CD4-positive, alpha-beta T cell treated with Interleukin-21 for 1 hour (primary cell): ENCODE results near the gene INHBC.
"Not testable (repeated sequence)": the region's sequence is repeated elsewhere in the genome, so short reads cannot be mapped to it uniquely, and the experiment has no call there.

Experiments
- DNase-seq: peaks from one replicate; pipeline ENCODE4 v3.0.0-alpha.2; 2020

The INHBC gene, protein sequence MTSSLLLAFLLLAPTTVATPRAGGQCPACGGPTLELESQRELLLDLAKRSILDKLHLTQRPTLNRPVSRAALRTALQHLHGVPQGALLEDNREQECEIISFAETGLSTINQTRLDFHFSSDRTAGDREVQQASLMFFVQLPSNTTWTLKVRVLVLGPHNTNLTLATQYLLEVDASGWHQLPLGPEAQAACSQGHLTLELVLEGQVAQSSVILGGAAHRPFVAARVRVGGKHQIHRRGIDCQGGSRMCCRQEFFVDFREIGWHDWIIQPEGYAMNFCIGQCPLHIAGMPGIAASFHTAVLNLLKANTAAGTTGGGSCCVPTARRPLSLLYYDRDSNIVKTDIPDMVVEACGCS

DNA sequence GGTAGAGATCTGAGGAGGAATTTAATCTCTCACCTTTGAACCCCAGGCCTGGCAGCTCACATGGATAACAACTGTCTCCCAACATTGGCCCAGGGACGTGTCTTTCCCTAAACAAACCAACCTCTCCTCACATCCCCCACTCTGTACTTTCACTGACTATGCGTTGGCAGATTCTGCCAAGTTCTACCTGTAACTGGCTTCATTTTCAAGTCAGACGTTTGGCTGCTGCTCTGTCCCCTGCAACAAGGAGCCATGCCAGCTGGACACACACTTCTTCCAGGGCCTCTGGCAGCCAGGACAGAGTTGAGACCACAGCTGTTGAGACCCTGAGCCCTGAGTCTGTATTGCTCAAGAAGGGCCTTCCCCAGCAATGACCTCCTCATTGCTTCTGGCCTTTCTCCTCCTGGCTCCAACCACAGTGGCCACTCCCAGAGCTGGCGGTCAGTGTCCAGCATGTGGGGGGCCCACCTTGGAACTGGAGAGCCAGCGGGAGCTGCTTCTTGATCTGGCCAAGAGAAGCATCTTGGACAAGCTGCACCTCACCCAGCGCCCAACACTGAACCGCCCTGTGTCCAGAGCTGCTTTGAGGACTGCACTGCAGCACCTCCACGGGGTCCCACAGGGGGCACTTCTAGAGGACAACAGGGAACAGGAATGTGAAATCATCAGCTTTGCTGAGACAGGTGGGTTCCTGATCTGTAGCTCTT is at the start of gene INHBC:
TSS of gene INHBC (plus strand) at position 268 of the 707 bp plus-strand sequence. CDS start at position 371, 103 bp downstream.
- DNase-seq: no peak

DNA sequence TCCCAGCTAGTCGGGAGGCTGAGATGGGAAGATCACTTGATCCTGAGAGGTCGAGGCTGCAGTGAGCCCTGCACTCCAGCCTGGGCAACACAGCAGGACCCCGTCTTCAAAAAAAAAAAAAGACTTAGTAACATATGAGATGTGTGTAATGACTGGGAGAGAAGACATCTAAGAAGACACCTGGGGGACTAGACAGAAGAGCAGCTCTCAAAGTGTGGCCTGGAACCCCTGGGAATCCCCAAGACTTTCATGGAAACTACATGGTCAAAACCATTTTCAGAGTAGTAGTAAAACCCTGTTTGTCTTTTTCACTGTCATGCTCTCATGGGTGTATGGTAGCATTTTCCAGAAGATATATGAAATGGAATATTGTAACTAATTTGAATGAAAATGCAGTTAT is 49.0 kb upstream of the INHBC start:
- no peak for DNase-seq

DNA sequence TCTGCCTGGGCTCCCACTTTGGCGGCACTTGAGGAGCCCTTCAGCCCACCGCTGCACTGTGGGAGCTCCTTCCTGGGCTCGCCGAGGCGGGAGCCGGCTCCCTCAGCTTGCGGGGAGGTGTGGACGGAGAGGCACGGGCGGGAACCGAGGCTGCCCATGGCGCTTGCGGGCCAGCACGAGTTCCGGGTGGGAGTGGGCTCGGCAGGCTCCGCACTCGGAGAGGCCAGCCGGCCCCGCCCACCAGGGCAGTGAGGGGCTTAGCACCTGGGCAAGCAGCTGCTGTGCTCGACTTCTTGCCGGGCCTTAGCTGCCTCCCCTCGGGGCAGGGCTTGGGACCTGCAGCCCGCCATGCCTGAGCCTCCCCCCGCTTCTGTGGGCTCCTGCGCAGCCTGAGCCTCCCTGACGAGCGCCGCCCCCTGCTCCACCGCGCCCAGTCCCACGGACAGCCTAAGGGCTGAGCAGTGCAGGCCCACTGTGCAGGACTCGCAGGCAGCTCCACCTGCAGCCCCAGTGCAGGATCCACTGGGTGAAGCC is 48.3 kb upstream of the INHBC start:
- no peak for DNase-seq

DNA sequence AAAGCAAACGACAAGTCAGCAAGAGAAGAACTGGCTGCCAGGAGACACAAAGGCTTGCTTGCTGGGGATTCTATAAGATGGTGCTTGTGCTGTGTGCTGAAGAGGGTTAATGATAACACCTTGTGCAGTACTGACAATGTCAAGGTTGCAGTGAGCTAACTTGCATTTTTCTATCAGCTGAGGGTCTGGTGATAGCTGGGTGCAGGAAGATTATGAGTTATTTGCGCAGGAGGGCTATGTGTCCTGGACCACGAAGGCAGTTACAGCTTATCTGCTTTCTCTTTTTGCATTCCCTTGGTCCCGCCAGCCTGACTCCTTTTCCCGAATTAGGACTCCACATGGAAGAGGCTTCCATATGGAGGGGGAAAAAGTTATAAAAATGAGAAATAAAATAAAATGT is 46.2 kb upstream of the INHBC start:
- DNase-seq: no peak

DNA sequence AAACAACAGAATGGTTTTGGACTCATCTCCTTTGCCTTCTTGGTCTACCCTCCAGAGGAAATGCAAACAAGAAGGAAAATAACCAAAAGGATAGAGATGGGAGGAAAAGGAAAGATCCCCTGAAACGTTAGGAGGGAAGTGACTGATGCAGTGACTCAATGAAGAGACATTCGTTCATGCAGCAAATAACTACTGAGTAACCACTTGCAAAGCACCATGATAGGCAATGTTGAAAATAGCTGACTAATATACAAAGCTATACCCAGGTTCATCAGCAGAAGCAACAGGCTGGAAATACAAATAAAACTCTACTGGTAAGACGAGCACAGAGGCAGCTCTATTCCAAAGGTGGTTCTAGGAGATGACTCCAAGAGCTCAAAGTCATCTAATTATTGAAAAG is 45.6 kb upstream of the INHBC start:
- DNase-seq: no peak

DNA sequence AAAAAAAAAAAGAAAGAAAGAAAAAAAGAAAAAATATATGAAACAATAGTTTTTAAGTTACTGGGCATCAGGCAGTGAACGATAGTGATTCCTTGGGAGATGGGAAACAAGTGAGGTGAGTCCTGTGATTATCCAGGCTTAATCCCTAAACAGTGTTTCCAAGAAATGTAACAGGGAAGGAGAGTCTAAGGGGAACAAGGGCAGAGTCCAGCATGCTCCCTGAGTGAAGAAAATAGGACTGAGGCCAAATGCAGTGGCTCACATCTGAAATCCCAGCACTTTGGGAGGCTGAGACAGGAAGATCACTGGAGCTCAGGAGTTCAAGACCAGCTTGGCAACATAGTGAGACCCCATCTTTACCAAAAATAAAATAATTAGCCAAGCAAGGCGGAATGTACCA is 44.4 kb upstream of the INHBC start:
- DNase-seq: no peak

DNA sequence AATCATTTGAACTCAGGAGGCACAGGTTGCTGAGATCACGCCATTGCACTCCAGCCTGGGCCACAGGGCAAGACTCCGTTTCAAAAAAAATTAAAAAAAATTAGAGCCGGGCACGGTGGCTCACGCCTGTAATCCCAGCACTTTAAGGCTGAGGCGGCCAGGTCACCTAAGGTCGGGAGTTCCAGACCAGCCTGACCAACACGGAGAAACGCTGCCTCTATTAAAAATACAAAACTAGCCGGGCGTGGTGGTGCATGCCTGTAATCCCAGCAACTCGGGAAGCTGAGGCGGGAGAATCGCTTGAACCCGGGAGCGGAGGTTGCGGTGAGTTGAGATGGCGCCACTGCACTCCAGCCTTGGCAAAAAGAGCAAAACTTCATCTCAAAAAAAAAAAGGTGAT is 39.5 kb upstream of the INHBC start:
- DNase-seq: no peak

DNA sequence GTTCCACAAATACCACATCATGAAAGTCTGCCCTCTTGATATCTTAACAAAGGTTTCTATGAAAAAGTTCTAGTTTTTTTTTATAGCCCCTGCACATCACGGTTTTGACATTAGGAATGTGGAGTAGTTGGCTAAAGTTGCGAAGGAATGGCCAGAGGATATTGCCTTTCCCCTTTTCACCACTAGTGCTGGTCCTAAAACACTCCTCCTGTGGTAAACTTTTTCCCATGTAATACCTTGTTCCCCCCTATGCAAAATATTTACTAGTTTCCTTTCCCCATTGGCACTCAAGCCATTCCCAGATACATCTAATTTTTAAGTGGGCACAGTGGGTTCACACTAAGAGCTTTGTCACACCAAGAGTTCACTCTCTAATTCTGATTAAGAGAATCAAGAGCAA is 37.1 kb upstream of the INHBC start:
- DNase-seq: no peak

DNA sequence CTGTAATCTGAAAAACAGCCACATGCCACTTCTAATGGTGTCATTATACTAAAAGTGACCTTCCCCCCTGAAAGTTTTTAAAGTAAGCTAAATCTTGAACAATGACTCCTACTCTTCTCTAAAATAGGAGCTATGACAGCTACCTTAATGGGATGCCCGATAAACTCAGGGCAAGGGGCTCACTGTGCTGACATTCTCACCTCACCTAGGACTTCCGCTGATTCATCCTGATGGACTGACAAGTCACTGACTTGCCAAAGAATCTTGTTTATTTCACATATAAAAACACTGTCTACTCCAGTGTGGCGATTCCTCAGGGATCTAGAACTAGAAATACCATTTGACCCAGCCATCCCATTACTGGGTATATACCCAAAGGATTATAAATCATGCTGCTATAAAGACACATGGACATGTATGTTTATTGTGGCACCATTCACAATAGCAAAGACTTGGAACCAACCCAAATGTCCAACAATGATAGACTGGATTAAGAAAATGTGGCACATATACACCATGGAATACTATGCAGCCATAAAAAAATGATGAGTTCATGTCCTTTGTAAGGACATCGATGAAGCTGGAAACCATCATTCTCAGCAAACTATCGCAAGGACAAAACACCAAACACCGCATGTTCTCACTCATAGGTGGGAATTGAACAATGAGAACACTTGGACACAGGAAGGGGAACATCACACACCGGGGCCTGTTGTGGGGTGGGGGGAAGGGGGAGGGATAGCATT is 34.7 kb upstream of the INHBC start:
- not testable (repeated sequence) for DNase-seq

DNA sequence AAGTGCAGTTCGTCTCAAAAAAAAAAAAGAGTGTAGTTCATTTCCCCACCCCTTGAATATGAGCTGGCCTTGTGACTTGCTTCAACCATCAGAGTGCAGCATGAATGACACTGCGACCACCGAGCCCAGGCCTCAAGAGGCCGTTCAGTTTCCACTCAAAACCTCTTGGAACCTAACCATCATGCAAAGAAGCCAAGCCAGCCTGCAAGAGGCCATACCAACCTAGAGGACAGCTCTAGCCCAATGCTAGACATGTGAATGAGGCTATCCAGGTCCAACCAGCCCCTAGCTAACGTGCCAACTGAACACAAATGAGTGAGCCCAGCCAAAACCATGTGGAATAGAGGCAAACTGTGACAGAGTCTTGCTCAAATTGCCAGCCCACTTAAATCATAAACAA is 33.4 kb upstream of the INHBC start:
- no peak for DNase-seq

DNA sequence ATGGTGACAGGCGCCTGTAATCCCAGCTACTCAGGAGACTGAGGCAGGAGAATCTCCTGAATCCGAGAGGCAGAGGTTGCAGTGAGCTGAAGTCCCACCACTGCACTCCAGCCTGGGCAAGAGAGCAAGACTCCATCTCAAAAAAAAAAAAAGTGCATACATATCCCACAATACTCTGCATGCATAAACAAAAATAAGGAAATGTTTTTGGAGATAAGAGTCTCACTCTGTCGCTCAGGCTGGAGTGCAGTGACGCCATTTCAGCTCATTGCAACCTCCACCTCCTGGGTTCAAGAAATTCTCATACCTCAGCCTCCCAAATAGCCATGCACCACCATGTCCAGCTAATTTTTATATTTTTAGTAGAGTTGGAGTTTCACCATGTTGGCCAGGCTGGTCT is 32.4 kb upstream of the INHBC start:
- DNase-seq: not testable (repeated sequence)

DNA sequence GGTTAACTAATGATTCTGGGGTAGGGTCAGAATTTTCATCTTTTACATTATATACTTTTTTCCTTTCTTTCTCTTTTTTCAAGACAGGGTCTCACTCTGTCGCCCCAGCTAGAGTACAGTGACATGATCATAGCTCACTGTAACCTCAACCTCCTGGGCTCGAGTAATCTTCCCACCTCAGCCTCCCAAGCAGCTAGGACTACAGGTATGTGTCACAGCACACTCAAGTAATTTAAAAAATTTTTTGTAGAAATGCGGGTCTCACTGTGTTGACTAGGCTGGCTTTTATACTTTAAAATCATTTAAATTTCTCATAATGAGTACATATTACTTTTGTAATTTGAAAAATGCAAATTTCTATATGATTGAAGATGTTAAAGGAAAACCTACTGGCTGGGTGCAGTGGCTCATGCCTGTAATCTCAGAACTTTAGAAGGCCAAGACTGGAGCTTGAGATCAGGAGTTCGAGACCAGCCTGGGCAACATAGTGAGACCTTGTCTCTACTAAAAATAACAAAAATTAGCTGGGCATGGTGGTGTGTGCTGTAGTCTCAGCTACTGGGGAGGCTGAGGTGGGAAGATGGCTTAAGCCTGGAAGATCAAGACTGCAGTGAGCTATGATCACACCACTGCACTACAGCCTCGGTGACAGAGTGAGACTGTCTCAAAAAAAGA is 29.5 kb upstream of the INHBC start:
- DNase-seq: no peak

DNA sequence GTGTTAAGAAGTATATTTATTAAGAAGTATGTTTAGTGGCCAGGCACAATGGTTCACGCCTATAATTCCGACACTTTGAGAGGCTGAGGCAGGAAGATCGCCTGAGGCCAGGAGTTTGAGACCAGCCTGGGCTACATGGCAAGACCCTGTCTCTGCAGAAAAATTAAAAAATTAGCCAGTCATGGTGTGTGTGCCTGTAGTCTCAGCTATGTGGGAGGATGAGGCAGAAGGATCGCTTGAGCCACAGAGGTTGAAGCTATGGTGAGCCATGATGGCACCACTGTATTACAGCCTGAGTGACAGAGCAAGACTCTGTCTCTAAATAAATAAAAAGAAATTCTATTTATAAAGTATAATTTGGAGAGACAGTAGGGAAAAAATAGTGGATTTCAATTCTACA is 24.1 kb upstream of the INHBC start:
- no peak for DNase-seq

DNA sequence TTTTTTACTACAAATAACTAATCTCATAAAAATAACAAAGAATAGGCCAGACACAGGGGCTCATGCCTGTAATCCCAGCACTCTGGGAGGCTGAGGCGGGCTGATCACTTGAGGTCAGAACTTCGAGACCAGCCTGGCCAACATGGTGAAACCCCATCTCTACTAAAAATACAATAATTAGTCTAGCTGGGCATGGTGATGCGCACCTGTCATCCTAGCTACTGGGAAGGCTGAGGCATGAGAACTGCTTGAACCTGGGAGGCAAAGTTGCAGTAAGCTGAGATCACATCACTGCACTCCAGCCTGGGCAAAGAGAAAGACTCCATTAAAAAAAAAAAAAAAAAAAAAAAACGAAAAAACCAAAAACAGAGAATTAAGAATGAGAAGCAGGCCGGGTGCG is 20.4 kb upstream of the INHBC start:
- not testable (repeated sequence) for DNase-seq

DNA sequence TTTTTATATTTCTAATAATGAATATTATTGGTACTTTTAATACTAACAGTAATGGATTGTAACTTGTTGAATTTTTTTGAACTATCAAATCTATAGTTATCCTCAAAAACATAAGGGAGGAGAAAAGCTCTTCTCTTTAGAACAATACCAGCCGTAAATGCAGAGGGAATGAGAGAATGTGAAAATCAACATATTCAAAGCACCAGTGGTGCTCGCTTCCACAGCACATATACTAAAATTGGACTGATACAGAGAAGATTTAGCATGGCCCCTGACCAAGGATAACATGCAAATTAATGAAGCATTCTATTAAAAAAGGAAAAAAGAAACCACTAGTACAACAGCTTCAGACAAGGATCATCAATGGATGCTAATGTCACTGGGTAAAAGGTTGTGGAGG is 19.5 kb upstream of the INHBC start:
- DNase-seq: no peak

DNA sequence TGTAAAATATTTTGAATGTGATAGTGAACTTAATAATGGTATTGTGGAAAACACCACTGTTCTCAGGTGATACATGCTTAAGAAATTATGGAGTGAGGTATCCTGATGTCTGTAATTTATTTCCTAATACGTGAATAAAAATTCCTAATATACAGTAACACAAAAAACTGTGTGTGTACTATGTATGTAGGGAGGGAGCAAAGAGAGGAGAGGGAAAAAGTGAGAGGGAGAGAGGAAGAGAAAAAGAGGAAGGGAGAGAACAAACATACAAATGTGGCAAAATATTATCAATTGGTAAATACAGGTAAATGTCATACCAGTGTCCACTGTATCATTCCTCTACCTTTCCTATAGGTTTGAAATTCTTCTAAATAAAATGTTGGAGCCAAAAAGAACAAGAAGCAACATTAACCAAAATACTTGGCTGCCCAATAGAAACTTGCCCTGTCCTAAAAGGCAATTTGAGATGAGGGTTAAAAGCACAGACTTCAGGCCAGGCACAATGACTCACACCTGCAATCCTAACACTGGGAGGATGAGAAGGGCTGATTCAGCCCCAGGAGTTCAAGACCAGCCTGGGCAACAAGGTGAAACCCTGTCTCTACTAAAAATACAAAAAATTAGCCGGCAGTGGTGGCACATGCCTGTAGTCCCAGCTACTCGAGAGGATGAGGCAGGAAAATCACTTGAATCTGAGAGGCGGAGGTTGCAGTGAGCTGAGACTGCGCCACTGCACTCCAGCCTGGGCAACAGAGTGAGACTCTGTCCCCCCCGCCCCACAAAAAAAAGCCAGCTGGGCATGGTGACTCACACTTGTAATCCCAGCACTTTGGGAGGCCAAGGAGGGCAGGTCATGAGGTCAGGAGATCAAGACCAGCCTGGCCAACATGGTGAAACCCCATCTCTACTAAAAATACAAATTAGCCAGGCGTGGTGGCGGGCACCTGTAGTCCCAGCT is 18.3 kb upstream of the INHBC start:
- DNase-seq: no peak

DNA sequence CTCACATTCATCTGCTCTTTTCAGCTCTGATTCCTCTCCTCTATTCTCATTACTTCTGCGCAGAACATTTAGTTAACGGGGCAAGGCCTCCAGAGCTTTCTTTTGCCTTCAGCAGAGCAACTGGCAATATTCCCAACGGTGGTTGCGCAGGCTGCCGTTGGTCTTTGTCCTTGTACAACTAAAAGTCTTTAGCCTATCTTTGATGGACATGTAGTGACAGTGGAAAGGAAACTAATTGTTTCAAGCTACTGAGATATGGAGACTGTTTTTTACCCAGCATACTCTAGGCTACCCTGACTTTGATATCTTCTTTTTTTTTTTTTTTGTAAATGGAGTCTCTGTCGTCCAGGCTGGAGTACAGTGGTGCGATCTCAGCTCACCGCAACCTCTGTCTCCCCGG is 16.3 kb upstream of the INHBC start:
- no peak for DNase-seq

DNA sequence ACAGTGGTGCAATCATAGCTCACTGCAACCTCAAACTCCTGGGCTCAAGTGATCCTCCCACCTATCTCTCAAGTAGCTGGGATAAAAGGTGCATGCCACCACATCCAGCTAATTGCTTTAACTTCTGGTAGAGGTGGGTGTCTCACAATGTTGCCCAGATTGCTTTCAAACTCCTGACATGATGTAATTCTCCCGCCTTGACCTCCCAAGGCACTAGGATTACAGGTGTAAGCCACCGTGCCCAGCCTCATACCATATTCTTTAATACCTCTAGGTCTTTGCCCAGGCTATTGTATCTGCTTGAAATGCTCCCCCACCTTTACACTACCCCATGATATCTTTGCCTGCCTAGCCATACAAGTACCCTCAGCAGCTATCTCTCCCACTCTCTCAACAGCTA is 15.1 kb upstream of the INHBC start:
- DNase-seq: no peak

DNA sequence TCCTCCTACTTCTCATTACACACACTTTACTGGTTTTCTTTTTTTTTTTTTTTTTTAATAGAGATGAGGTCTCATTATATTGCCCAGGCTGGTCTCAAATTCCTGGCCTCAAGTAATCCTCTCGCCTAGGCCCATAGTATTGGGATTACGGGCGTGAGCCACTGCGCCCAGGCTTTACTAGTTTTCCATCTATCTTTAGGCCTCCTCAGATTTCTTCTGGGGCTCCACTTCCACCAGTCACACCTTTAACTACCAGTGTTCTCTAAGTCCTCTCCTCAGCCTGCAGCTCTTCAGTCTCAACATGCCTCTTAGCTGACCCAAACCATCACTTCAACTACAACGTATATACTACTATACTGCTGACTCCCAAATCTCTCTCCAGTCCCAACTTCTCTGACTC is 14.1 kb upstream of the INHBC start:
- DNase-seq: no peak

DNA sequence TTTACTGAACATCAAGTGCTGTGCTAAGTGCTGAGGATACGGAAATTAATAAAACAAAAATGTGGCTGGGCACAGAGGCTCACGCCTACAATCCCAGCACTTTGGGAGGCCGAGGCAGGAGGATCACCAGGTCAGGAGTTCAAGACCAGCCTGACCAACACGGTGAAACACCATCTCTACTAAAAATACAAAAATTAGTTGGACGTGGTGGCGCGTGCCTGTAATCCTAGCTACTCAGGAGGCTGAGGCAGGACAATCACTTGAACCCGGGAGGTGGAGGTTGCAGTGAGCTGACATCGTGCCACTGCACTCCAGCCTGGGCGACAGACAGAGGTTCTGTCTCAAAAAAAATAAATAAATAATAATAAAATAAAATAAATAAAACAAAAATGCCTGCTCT is 7.6 kb upstream of the INHBC start:
- not testable (repeated sequence) for DNase-seq

DNA sequence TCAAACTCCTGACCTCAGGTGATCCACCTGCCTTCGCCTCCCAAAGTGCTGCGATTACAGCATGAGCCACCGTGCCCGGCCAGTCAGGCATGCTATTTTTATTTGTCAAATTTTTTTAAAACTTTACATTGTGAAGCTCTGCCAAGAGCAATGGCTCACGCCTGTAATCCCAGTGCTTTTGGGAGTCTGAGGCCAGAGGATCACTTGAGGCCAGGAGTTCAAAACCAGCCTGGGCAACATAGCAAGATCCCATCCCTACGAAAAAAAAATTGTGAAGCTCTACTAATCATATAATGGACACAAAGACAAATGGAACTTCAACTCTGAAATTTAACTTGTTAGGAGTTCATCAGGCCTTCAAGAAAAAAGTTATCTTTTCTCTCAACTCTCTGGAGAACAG is 5.6 kb upstream of the INHBC start:
- DNase-seq: no peak
